ENCODE measurements around the gene CCDC121.
A peak's percentile ranks its signal among the peaks of the same experiment; 100 is the strongest.
"Not testable (repeated sequence)": the region's sequence is repeated elsewhere in the genome, so short reads cannot be mapped to it uniquely, and the experiment has no call there.

Gene CCDC121

GRCh38 chr2:27634291-27634690 is 5.5 kb upstream of the CCDC121 start:
- Histone ChIP-seq H3K27me3 (no peaks in the 10 kb centered on the region), H3K36me3 (peaks cover 51 to 82% (median 77%) of the 10 kb centered on the region in 3 donors), H3K9me3 (no peaks in the 10 kb centered on the region), H3K4me1 (peaks cover 0 to 9% (median 6%) of the 10 kb centered on the region in 4 donors), H3K27ac (no peak overlapping the region), H3K4me3 (no peak overlapping the region)
- DNase-seq, result no peak
- intact Hi-C loops (cut with DNase I; ENCODE audit: low total_unique reads), result no loop called here
- no peak for TF ChIP-seq CTCF (IDR thresholded peaks at IDR 0.05)

GRCh38 chr2:27630257-27630656 is 1.4 kb upstream of the CCDC121 start:
- H3K27ac ChIP-seq; H3K4me3 ChIP-seq; DNase-seq; intact Hi-C loops (cut with DNase I; ENCODE audit: low total_unique reads); H3K27me3 ChIP-seq; H3K9me3 ChIP-seq: not testable (repeated sequence)
- Histone ChIP-seq H3K4me1 (peaks cover 0 to 21% (median 14%) of the 10 kb centered on the region in 4 donors), H3K36me3 (peaks cover 25 to 43% (median 39%) of the 10 kb centered on the region in 3 donors)

GRCh38 chr2:27627963-27628766 is 647 bp downstream of the CCDC121 start:
- H3K4me1 ChIP-seq, result peaks cover 0 to 21% (median 14%) of the 10 kb centered on the region in 4 donors
- H3K4me3 ChIP-seq, result peak overlapping the region; percentile 73 to 88
- H3K9me3 ChIP-seq, result no peaks in the 10 kb centered on the region
- DNase-seq, result peak in 1 of 2 donors; percentile 64
- TF ChIP-seq CTCF (IDR thresholded peaks at IDR 0.05), result no peak
- H3K27ac ChIP-seq, result peak overlapping the region; percentile 71 to 80
- no peaks in the 10 kb centered on the region for H3K27me3 ChIP-seq
- intact Hi-C loops (cut with DNase I; ENCODE audit: low total_unique reads), result no loop called here
- H3K36me3 ChIP-seq, result peaks cover 11 to 40% (median 27%) of the 10 kb centered on the region in 3 donors

- DNase-seq; H3K27me3 ChIP-seq; intact Hi-C loops (cut with DNase I; ENCODE audit: low total_unique reads); H3K27ac ChIP-seq; H3K9me3 ChIP-seq; H3K4me3 ChIP-seq: not testable (repeated sequence)
- peaks cover 0 to 21% (median 14%) of the 10 kb centered on the region in 4 donors for H3K4me1 ChIP-seq
- peaks cover 11 to 44% (median 27%) of the 10 kb centered on the region in 3 donors for H3K36me3 ChIP-seq
These were observed 1.9 kb downstream of the CCDC121 start for GRCh38 chr2:27626921-27627320.

- H3K27ac ChIP-seq; DNase-seq; H3K4me3 ChIP-seq; H3K9me3 ChIP-seq; intact Hi-C loops (cut with DNase I; ENCODE audit: low total_unique reads); H3K27me3 ChIP-seq: not testable (repeated sequence)
- Histone ChIP-seq H3K36me3 (peaks cover 11 to 44% (median 31%) of the 10 kb centered on the region in 3 donors), H3K4me1 (peaks cover 0 to 21% (median 14%) of the 10 kb centered on the region in 4 donors)
These were observed 2.5 kb downstream of the CCDC121 start for GRCh38 chr2:27626323-27626722.

- Histone ChIP-seq H3K9me3 (no peaks in the 10 kb centered on the region), H3K27me3 (no peaks in the 10 kb centered on the region), H3K36me3 (peaks cover 17 to 49% (median 41%) of the 10 kb centered on the region in 3 donors), H3K4me3 (no peak overlapping the region), H3K4me1 (peaks cover 0 to 18% (median 13%) of the 10 kb centered on the region in 4 donors), H3K27ac (no peak overlapping the region)
- no peak for DNase-seq
- TF ChIP-seq CTCF (IDR thresholded peaks at IDR 0.05), result no peak
- intact Hi-C loops (cut with DNase I; ENCODE audit: low total_unique reads), result no loop called here
These were observed 3.9 kb downstream of the CCDC121 start for GRCh38 chr2:27624943-27625342.

- intact Hi-C loops (cut with DNase I; ENCODE audit: low total_unique reads), result no loop called here
These were observed 5.9 kb downstream of the CCDC121 start for GRCh38 chr2:27622921-27623384.

More at GRCh38 chr2:27622921-27623384, 5.9 kb downstream of the CCDC121 start:
- TF ChIP-seq CTCF (IDR thresholded peaks at IDR 0.05), result no peak
- peaks cover 31 to 66% (median 54%) of the 10 kb centered on the region in 3 donors for H3K36me3 ChIP-seq
- H3K9me3 ChIP-seq, result no peaks in the 10 kb centered on the region
- no peak for DNase-seq
- H3K27me3 ChIP-seq, result no peaks in the 10 kb centered on the region
- H3K27ac ChIP-seq, result no peak overlapping the region
- H3K4me3 ChIP-seq, result no peak overlapping the region
- peaks cover 0 to 5% (median 5%) of the 10 kb centered on the region in 4 donors for H3K4me1 ChIP-seq

Data from tibial artery (tissue), 4 donors.